ENCODE data around the gene FCSK. TPM values are rescaled to one million over a fixed set of nuclear protein-coding genes. Genes with fewer than 3 reads are reported as not detected.

The FCSK gene
- total and polyA plus RNA-seq, 8 donors = 11.0 to 20.7 (median 15.3) TPM

DNA sequence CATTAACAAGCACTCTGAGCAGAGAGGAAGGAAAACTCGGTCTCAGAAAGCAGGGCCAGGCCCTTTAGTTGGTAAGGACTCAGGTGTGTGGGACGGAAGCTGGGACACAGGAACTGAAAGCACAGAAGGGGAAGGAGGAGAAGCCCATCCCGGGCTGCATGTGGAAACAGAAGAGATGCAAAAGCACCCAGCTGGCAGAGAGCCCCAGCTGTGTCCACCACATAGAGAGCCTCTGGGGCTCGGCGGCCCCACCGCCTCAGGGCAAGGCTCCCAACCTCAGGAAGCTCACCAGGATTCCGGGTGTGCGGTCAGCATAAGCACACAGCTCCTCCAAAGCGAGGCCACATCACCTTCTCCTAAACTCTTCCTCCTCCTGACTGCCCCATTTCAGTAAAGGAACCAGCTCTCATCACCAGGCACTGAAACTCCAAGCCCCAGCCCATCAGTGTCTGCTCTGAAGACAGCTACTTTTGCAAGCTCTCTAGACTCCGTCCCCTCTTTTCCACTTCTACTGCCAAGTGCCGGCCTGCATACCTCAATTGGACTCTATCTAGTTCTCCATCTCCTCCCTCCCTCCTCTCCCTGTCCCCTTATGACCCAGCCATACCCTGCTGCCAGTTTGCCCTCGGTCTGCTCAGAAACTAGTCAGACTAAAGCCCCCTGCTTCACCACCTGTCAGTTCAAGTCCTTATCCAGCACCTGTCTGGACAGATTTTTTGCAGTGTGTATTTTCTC lies 21.5 kb upstream of the FCSK start:
- DNase-seq (peak in 2 of 4 donors; percentile 43 to 58), ATAC-seq (no peak)
- H3K27me3 ChIP-seq = no peaks in the 10 kb centered on the region
- H3K4me3 ChIP-seq = no peak overlapping the region
- H3K27ac ChIP-seq = peak overlapping the region; percentile 67 to 95
- peaks cover 67 to 99% of the 10 kb centered on the region in 2 donors for H3K4me1 ChIP-seq
- no peaks in the 10 kb centered on the region for H3K36me3 ChIP-seq
- TF ChIP-seq, protein P1, sequence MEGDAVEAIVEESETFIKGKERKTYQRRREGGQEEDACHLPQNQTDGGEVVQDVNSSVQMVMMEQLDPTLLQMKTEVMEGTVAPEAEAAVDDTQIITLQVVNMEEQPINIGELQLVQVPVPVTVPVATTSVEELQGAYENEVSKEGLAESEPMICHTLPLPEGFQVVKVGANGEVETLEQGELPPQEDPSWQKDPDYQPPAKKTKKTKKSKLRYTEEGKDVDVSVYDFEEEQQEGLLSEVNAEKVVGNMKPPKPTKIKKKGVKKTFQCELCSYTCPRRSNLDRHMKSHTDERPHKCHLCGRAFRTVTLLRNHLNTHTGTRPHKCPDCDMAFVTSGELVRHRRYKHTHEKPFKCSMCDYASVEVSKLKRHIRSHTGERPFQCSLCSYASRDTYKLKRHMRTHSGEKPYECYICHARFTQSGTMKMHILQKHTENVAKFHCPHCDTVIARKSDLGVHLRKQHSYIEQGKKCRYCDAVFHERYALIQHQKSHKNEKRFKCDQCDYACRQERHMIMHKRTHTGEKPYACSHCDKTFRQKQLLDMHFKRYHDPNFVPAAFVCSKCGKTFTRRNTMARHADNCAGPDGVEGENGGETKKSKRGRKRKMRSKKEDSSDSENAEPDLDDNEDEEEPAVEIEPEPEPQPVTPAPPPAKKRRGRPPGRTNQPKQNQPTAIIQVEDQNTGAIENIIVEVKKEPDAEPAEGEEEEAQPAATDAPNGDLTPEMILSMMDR (IDR thresholded peaks at IDR 0.05) = no peak
- no peaks in the 10 kb centered on the region for H3K9me3 ChIP-seq
- intact Hi-C loops (cut with DNase I) = no loop called here

DNA sequence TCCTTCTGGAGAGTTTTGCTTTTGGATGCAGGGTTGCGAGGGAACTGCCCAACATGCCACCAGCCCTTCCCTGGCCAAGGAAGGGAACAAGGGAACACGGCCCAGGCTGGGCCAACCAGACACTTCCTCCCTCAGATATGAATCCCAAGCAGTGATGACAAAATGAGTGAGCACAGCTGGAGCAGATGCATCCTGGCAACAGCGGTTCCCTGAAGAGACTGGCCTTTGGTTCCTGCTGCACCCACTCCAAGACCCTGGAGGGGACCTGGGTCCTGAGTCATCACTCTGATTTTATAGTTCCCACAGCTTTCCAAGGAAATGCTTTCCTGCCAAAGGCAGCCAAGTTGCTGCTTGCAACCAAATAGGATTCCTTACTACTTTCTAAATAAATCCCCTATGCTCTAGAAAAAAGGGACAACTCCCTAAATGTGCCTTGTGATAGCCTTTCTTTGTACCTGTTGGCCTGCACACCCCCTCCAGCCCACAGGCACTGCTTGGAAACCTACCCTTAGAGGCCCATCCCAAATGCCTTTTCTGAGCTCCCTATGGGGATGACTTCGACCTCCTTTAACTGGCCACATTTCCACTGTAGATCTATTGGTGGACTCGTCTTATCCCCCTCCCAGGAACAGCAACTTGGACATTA lies 20.8 kb upstream of the FCSK start:
- Histone ChIP-seq H3K27me3 (no peaks in the 10 kb centered on the region), H3K4me1 (peaks cover 60 to 96% of the 10 kb centered on the region in 2 donors), H3K4me3 (no peak overlapping the region), H3K27ac (peak overlapping the region; percentile 67 to 95), H3K36me3 (no peaks in the 10 kb centered on the region), H3K9me3 (no peaks in the 10 kb centered on the region)
- DNase-seq (peak in 1 of 4 donors; percentile 63), ATAC-seq (peak; percentile 4)
- TF ChIP-seq, protein P1 (IDR thresholded peaks at IDR 0.05) = no peak
- intact Hi-C loops (cut with DNase I) = no loop called here

DNA sequence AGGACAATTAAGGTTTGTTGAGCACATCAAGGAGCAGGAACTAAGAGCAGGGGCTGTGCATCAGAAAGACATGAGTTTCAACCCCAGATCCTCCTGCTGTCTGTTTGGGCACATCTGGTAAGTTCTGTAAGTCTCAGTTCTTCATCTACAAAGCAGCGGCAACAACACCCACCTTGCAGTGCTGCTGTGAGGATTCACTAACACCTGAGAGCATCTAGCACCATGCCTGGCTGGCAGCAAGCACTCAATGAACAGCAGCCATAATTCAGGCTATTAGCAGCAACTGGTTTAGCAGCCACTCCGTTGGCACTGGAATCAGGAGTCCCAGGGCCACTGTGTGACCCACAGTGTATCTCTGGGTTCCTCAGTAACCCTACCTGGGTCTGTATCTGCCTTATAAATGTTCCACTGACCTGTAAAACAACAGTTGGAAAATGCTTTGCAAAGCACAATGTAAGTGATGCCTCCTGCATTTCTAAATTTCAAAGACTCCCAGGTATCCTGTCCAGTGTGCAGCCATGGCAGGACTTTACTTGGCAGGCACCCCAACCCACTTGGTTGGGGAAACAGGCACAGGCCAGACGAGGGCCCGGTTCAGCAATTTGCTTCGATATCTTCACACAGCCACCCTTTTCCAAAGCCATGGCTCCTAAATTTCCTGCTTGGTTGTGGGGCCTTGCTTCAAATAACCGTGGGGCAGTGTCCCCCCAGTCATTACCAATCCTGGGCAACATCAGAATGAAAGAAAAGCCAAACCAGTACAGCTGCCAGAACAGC lies 19.7 kb upstream of the FCSK start:
- Histone ChIP-seq H3K9me3 (no peaks in the 10 kb centered on the region), H3K4me1 (peaks cover 52 to 88% of the 10 kb centered on the region in 2 donors), H3K27ac (peak overlapping the region in 1 of 2 donors; percentile 95), H3K36me3 (no peaks in the 10 kb centered on the region), H3K27me3 (no peaks in the 10 kb centered on the region), H3K4me3 (no peak overlapping the region)
- no peak for DNase-seq
- TF ChIP-seq, protein P1 (IDR thresholded peaks at IDR 0.05) = no peak
- no peak for ATAC-seq
- intact Hi-C loops (cut with DNase I) = no loop called here

DNA sequence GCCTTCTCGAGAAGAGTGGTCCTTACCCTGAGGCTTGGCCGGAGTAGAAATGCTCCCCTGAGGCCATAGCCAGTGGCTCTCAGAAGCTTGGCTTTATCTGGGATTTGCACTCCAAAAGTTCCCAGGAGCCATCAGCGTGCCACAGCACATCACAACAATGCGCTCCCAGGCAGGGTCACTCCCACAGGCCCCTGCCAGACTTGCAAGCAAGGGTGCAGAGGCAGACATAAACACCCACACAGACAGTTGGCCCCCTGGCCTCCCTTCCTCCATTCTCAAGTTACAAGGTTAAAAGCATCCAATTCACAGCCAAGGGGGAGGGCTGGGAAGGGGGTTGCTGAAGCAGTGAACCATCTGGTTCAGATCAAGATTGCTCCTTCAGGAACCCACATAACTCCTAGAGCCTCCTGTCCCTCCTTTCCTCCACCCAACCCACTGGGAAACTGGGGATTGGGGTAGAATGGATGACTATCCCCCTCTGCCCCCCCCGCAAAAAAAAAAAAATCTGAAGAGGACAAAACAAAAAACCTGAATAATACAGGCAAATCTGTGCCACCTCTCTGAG lies 17.3 kb upstream of the FCSK start:
- H3K36me3 ChIP-seq = no peaks in the 10 kb centered on the region
- no peak for ATAC-seq
- TF ChIP-seq, protein P1 (IDR thresholded peaks at IDR 0.05) = no peak
- no peaks in the 10 kb centered on the region for H3K27me3 ChIP-seq
- intact Hi-C loops (cut with DNase I) = no loop called here
- H3K4me3 ChIP-seq = peak overlapping the region in 1 of 2 donors; percentile 81
- H3K27ac ChIP-seq = peak overlapping the region in 1 of 2 donors; percentile 83
- no peaks in the 10 kb centered on the region for H3K9me3 ChIP-seq
- DNase-seq = peak in 1 of 4 donors; percentile 78
- H3K4me1 ChIP-seq = peaks cover 35 to 69% of the 10 kb centered on the region in 2 donors
